ENCODE data around the gene DEGS1.

DEGS1 gene

GRCh38 chr1:224234017-224234416 is 51.0 kb downstream of the DEGS1 start:
- TF ChIP-seq, protein P1, sequence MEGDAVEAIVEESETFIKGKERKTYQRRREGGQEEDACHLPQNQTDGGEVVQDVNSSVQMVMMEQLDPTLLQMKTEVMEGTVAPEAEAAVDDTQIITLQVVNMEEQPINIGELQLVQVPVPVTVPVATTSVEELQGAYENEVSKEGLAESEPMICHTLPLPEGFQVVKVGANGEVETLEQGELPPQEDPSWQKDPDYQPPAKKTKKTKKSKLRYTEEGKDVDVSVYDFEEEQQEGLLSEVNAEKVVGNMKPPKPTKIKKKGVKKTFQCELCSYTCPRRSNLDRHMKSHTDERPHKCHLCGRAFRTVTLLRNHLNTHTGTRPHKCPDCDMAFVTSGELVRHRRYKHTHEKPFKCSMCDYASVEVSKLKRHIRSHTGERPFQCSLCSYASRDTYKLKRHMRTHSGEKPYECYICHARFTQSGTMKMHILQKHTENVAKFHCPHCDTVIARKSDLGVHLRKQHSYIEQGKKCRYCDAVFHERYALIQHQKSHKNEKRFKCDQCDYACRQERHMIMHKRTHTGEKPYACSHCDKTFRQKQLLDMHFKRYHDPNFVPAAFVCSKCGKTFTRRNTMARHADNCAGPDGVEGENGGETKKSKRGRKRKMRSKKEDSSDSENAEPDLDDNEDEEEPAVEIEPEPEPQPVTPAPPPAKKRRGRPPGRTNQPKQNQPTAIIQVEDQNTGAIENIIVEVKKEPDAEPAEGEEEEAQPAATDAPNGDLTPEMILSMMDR (IDR thresholded peaks at IDR 0.05; ENCODE audit: borderline replicate concordance, control extremely low read depth, extremely low read depth, insufficient read depth, missing control alignments): no peak
- no peak for DNase-seq (ENCODE audit: low spot score)
- in situ Hi-C loops (cut with MboI; ENCODE audit: low sequenced_read_pairs, unreplicated experiment): no loop called here

DNA sequence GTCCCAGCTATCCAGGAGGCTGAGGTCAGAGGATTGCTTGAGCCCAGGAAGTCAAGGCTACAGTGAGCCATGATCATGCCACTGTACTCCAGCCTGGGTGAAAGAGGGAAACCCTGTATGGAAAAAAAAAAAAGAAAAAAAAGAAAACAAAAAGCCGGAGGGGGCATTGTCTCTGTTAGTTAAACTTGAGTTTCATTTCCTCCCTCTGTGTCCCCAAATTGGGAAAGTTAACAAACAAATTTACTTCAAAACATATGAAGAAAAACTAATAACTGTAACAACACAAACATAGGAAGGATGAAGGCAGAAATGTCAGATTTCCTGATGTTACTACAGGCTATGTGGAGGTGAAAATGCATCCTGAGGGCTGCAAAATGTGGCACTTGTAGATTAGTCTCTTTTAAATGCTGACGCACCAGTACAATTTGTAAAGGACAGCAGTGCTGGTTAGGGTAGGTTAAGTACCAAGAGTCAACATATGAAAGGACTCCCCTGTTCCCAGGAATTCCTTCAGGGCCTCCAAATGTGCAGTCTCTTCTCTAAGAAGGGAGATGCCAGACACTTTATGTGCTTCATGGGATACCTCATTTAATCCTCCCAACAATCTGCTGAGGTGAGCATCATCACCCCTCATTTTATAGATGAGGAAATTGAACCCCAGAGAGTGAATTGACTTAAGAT is 52.9 kb downstream of the DEGS1 start:
- DNase-seq (ENCODE audit: low spot score): no peak
- TF ChIP-seq, protein P1 (IDR thresholded peaks at IDR 0.05; ENCODE audit: borderline replicate concordance, control extremely low read depth, extremely low read depth, insufficient read depth, missing control alignments): no peak
- in situ Hi-C loops (cut with MboI; ENCODE audit: low sequenced_read_pairs, unreplicated experiment): no loop called here

- TF ChIP-seq, protein P1 (IDR thresholded peaks at IDR 0.05; ENCODE audit: borderline replicate concordance, control extremely low read depth, extremely low read depth, insufficient read depth, missing control alignments): no peak
- DNase-seq (ENCODE audit: low spot score): no peak
- in situ Hi-C loops (cut with MboI; ENCODE audit: low sequenced_read_pairs, unreplicated experiment): no loop called here
Observed at GRCh38 chr1:224237119-224237881, 54.3 kb downstream of the DEGS1 start.

DNA sequence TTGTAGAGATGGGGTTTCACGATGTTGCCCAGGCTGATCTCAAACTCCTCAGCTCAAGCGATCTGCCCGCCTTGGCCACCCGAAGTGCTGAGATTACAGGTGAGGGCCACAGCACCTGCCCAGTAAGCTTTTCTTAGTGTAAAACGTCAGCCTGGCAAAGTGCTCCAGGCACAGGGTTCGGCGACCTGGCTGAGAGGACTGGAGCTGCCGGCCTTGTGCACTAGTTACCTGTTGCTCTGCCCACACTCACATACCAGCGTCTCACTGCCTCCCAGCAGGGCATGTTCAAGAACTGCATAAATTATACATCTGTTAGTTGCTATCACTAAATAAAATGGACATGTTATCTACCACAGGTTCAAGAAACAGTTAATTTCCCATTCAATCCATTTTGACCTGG is 55.2 kb downstream of the DEGS1 start:
- in situ Hi-C loops (cut with MboI; ENCODE audit: low sequenced_read_pairs, unreplicated experiment): no loop called here
- no peak for DNase-seq (ENCODE audit: low spot score)
- TF ChIP-seq, protein P1 (IDR thresholded peaks at IDR 0.05; ENCODE audit: borderline replicate concordance, control extremely low read depth, extremely low read depth, insufficient read depth, missing control alignments): no peak

DNA sequence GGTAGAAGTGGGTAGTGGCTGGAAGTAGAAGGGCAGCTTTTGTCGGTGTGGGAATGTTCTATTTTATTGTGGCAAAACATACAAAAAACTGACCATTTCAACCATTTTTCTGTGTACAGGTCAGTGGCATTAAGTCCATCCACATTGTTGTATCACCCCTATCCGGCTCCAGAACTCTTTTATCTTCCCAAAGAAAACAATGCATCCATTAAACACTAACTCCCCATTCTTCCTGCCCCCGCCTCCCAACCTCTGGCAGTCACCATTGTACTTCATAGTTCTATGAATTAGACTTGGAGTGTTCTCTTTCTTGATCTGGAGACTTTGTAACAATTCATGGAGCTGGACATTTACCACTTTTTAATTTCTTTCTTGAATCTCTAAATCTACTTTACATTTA is 55.7 kb downstream of the DEGS1 start:
- TF ChIP-seq, protein P1 (IDR thresholded peaks at IDR 0.05; ENCODE audit: borderline replicate concordance, control extremely low read depth, extremely low read depth, insufficient read depth, missing control alignments): no peak
- no peak for DNase-seq (ENCODE audit: low spot score)
- in situ Hi-C loops (cut with MboI; ENCODE audit: low sequenced_read_pairs, unreplicated experiment): no loop called here
